SK-N-SH treated with all-trans-retinoic acid at 6 μM for 48 hours (cell line): Measurements from ENCODE around the gene FOXRED1.

ENCODE experiments used
- ATAC-seq: fragments of 200-7000 bp; cut with Tn5 transposase; 3 replicates; pipeline ENCODE4 v1.9.1; 2020; ENCODE audit warnings: mild to moderate bottlenecking, moderate library complexity
- ARNTL ChIP-seq: fragments of 450-650 bp; formaldehyde crosslinking; IDR thresholded peaks from 2 replicates; pipeline ENCODE4 v1.5.0; 2020; ENCODE audit warnings: low read depth, mild to moderate bottlenecking, moderate library complexity, borderline replicate concordance
- BACH2 ChIP-seq: fragments of 250-450 bp; sonication (Bioruptor Pico); IDR thresholded peaks from 2 replicates; pipeline ENCODE4 v1.9.0; 2021; ENCODE audit warnings: mild to moderate bottlenecking, borderline replicate concordance
- CSDC2 ChIP-seq: fragments of 250-450 bp; sonication (Bioruptor Pico); IDR thresholded peaks from 2 replicates; pipeline ENCODE4 v1.5.0; 2020; ENCODE audit warnings: mild to moderate bottlenecking, moderate library complexity
- GLIS3 ChIP-seq: fragments of 250-450 bp; sonication (Bioruptor Pico); IDR thresholded peaks from 2 replicates; pipeline ENCODE4 v1.5.0; 2020; ENCODE audit warnings: mild to moderate bottlenecking, moderate library complexity
- ISL1 ChIP-seq: fragments of 250-450 bp; sonication (Bioruptor Pico); IDR thresholded peaks from 2 replicates; pipeline ENCODE4 v2.1.2; 2022; ENCODE audit warnings: mild to moderate bottlenecking, moderate library complexity
- PPARA ChIP-seq: fragments of 250-450 bp; sonication (Bioruptor Pico); IDR thresholded peaks from 2 replicates; pipeline ENCODE4 v1.5.0; 2020; ENCODE audit warnings: mild to moderate bottlenecking, borderline replicate concordance
- RARB ChIP-seq: fragments of 250-450 bp; sonication (Bioruptor Pico); IDR thresholded peaks from 2 replicates; pipeline ENCODE4 v1.8.0; 2021; ENCODE audit warnings: mild to moderate bottlenecking, moderate library complexity
- SNAI2 ChIP-seq: fragments of 250-450 bp; sonication (Bioruptor Pico); IDR thresholded peaks from 2 replicates; pipeline ENCODE4 v1.5.0; 2020; ENCODE audit warnings: mild to moderate bottlenecking, moderate library complexity
- TOX ChIP-seq: fragments of 250-450 bp; sonication (Bioruptor Pico); IDR thresholded peaks from 2 replicates; pipeline ENCODE4 v1.8.0; 2021; ENCODE audit warnings: mild to moderate bottlenecking, moderate library complexity, borderline replicate concordance
- ZC3H10 ChIP-seq: fragments of 250-450 bp; sonication (Bioruptor Pico); IDR thresholded peaks from 2 replicates; pipeline ENCODE4 v1.5.1; 2021; ENCODE audit warnings: mild to moderate bottlenecking, moderate library complexity
- ZFP3 ChIP-seq: fragments of 250-450 bp; sonication (Bioruptor Pico); IDR thresholded peaks from 2 replicates; pipeline ENCODE4 v1.5.0; 2020; ENCODE audit warnings: mild to moderate bottlenecking, moderate library complexity
- ZFP30 ChIP-seq: fragments of 450-650 bp; formaldehyde crosslinking; IDR thresholded peaks from 2 replicates; pipeline ENCODE4 v1.5.0; 2022; ENCODE audit warnings: mild to moderate bottlenecking, moderate library complexity
- ZNF565 ChIP-seq: fragments of 450-650 bp; formaldehyde crosslinking; conservative IDR thresholded peaks from 2 replicates; pipeline ENCODE4 v1.5.0; 2020; ENCODE audit warnings: low read depth, mild to moderate bottlenecking, moderate library complexity
- ZNF70 ChIP-seq: fragments of 450-650 bp; formaldehyde crosslinking; IDR thresholded peaks from 2 replicates; pipeline ENCODE4 v1.5.0; 2020; ENCODE audit warnings: mild to moderate bottlenecking, moderate library complexity
- ZNF8 ChIP-seq: fragments of 450-650 bp; formaldehyde crosslinking; IDR thresholded peaks from 2 replicates; pipeline ENCODE4 v1.5.0; 2020; ENCODE audit warnings: mild to moderate bottlenecking, moderate library complexity
- TF ChIP-seq, protein P1 (sequence below): fragments of 250-450 bp; sonication (Bioruptor Pico); IDR thresholded peaks from 2 replicates; pipeline ENCODE4 v1.5.0; 2020; ENCODE audit warnings: mild to moderate bottlenecking, moderate library complexity
- TF ChIP-seq, protein P2 (sequence below): fragments of 250-450 bp; sonication (Bioruptor Pico); IDR thresholded peaks from 2 replicates; pipeline ENCODE4 v1.5.1; 2020; ENCODE audit warnings: low read depth, mild to moderate bottlenecking, moderate library complexity
- TF ChIP-seq, protein P3 (sequence below): fragments of 250-450 bp; sonication (Bioruptor Pico); IDR thresholded peaks from 2 replicates; pipeline ENCODE4 v1.8.0; 2020; ENCODE audit warnings: mild to moderate bottlenecking, moderate library complexity, borderline replicate concordance
- TF ChIP-seq, protein P4 (sequence below): fragments of 250-450 bp; sonication (Bioruptor Pico); IDR thresholded peaks from 2 replicates; pipeline ENCODE4 v1.5.1; 2021; ENCODE audit warnings: mild to moderate bottlenecking, moderate library complexity

FOXRED1 gene

DNA sequence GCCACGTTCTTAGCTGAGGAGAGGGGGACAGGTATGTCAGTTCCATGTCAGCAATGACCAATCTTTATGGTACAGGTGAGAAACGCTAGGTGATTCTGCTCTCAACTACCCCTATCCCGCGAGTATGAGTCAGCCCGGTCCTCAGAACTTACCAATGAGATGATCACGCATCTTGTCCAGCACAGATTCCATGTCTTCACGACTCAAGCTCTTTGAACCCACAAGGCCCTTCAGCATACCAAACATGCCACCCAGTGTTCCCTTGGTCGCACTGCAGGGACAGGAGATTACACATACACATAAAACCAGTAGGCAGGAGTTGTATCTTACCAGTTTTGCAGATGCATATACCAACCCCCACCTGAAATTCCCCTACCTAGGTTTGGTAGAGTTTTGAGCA is 3.1 kb upstream of the FOXRED1 start (continued):
- TF ChIP-seq, protein P1, sequence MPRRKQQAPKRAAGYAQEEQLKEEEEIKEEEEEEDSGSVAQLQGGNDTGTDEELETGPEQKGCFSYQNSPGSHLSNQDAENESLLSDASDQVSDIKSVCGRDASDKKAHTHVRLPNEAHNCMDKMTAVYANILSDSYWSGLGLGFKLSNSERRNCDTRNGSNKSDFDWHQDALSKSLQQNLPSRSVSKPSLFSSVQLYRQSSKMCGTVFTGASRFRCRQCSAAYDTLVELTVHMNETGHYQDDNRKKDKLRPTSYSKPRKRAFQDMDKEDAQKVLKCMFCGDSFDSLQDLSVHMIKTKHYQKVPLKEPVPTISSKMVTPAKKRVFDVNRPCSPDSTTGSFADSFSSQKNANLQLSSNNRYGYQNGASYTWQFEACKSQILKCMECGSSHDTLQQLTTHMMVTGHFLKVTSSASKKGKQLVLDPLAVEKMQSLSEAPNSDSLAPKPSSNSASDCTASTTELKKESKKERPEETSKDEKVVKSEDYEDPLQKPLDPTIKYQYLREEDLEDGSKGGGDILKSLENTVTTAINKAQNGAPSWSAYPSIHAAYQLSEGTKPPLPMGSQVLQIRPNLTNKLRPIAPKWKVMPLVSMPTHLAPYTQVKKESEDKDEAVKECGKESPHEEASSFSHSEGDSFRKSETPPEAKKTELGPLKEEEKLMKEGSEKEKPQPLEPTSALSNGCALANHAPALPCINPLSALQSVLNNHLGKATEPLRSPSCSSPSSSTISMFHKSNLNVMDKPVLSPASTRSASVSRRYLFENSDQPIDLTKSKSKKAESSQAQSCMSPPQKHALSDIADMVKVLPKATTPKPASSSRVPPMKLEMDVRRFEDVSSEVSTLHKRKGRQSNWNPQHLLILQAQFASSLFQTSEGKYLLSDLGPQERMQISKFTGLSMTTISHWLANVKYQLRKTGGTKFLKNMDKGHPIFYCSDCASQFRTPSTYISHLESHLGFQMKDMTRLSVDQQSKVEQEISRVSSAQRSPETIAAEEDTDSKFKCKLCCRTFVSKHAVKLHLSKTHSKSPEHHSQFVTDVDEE (CRISPR knock-in tag), result no peak
- TF ChIP-seq SNAI2, result no peak
- no peak for TF ChIP-seq CSDC2 (CRISPR knock-in tag)
- TF ChIP-seq, protein P2, sequence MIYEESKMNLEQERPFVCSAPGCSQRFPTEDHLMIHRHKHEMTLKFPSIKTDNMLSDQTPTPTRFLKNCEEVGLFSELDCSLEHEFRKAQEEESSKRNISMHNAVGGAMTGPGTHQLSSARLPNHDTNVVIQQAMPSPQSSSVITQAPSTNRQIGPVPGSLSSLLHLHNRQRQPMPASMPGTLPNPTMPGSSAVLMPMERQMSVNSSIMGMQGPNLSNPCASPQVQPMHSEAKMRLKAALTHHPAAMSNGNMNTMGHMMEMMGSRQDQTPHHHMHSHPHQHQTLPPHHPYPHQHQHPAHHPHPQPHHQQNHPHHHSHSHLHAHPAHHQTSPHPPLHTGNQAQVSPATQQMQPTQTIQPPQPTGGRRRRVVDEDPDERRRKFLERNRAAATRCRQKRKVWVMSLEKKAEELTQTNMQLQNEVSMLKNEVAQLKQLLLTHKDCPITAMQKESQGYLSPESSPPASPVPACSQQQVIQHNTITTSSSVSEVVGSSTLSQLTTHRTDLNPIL (CRISPR knock-in tag), result no peak
- TF ChIP-seq ZFP30, result no peak
- TF ChIP-seq ZFP3 (CRISPR knock-in tag), result no peak
- no peak for TF ChIP-seq PPARA
- TF ChIP-seq ZNF70, result no peak
- TF ChIP-seq ARNTL (CRISPR knock-in tag), result no peak
- TF ChIP-seq ZNF565 (CRISPR knock-in tag), result no peak

DNA sequence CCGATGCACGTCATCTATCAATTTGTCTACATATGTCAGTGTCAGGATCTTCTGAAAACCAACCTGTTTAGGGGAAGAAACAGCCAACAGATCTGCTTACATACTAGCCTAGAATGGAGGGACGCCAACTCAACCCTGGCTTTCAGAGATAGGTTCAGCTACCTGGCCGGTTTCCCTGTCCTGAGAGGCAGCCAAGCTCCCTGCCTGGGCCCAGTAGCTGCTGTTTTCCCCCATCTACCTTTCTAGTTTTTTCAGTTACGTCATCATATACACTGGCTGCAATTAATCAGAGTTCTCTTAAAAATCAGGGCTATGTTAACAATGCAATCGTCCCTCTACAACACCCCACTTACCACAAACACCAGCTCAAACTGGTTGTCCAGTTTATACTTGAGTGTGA is 1.3 kb upstream of the FOXRED1 start:
- no peak for ATAC-seq
- TF ChIP-seq PPARA, result no peak
- no peak for TF ChIP-seq GLIS3 (CRISPR knock-in tag)
- TF ChIP-seq ZFP3 (CRISPR knock-in tag), result no peak
- no peak for TF ChIP-seq TOX (CRISPR knock-in tag)
- TF ChIP-seq, protein P1 (CRISPR knock-in tag), result no peak
- no peak for TF ChIP-seq ZFP30
- TF ChIP-seq, protein P2 (CRISPR knock-in tag), result no peak
- TF ChIP-seq RARB (CRISPR knock-in tag), result no peak
- TF ChIP-seq ARNTL (CRISPR knock-in tag), result no peak
- TF ChIP-seq BACH2 (CRISPR knock-in tag), result no peak
- TF ChIP-seq ZC3H10 (CRISPR knock-in tag), result no peak
- TF ChIP-seq CSDC2 (CRISPR knock-in tag), result no peak
- TF ChIP-seq ZNF8, result no peak
- TF ChIP-seq, protein P3, sequence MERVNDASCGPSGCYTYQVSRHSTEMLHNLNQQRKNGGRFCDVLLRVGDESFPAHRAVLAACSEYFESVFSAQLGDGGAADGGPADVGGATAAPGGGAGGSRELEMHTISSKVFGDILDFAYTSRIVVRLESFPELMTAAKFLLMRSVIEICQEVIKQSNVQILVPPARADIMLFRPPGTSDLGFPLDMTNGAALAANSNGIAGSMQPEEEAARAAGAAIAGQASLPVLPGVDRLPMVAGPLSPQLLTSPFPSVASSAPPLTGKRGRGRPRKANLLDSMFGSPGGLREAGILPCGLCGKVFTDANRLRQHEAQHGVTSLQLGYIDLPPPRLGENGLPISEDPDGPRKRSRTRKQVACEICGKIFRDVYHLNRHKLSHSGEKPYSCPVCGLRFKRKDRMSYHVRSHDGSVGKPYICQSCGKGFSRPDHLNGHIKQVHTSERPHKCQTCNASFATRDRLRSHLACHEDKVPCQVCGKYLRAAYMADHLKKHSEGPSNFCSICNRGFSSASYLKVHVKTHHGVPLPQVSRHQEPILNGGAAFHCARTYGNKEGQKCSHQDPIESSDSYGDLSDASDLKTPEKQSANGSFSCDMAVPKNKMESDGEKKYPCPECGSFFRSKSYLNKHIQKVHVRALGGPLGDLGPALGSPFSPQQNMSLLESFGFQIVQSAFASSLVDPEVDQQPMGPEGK (CRISPR knock-in tag), result no peak
- no peak for TF ChIP-seq ISL1
- TF ChIP-seq, protein P4, sequence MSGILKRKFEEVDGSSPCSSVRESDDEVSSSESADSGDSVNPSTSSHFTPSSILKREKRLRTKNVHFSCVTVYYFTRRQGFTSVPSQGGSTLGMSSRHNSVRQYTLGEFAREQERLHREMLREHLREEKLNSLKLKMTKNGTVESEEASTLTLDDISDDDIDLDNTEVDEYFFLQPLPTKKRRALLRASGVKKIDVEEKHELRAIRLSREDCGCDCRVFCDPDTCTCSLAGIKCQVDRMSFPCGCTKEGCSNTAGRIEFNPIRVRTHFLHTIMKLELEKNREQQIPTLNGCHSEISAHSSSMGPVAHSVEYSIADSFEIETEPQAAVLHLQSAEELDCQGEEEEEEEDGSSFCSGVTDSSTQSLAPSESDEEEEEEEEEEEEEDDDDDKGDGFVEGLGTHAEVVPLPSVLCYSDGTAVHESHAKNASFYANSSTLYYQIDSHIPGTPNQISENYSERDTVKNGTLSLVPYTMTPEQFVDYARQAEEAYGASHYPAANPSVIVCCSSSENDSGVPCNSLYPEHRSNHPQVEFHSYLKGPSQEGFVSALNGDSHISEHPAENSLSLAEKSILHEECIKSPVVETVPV (CRISPR knock-in tag), result no peak

DNA sequence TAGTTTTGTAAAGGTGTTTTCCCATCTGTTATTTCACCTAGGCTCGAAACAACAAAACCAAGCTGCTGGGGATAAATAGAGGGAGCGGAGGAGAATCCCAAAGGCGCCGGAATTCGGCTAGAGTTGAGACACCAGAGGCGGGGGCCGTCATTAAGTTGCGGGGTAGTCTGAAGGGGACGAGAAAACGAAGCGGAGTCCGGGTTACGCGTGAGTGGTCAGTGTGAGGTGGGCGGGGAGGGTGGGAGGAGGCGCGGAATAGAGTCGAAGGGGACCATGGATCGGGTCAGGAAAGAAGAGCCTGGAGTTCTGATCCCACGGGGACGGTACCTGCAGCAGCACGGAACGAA is 620 bp upstream of the FOXRED1 start:
- ATAC-seq, result peak; percentile 68
- TF ChIP-seq, protein P4 (CRISPR knock-in tag), result no peak
